Measurements from ENCODE around the gene WDR26.
A peak's percentile ranks its signal among the peaks of the same experiment; 100 is the strongest.

The WDR26 gene

GRCh38 chr1:224433041-224433691, 1.4 kb downstream of the WDR26 start:
- Histone ChIP-seq H3K36me3 (ENCODE audit: control insufficient read depth in 2 of 2, insufficient read depth in 1 of 2, low read length in 2 of 2) (peaks cover 27 to 40% of the 10 kb centered on the region in 2 experiments), H3K27ac (ENCODE audit: extremely low read depth, low read depth, low read length) (peak overlapping the region; percentile 71), H3K4me1 (ENCODE audit: control insufficient read depth, insufficient read depth, low read length) (peaks cover 32% of the 10 kb centered on the region), H3K4me3 (ENCODE audit: low read depth, low read length) (peak overlapping the region; percentile 96), H3K9me3 (ENCODE audit: control insufficient read depth, insufficient read depth, low read depth, low read length) (no peaks in the 10 kb centered on the region)
- ChIA-PET CTCF (interaction anchor here (0.6 to 2.7 kb wide), 9 partner anchors 16 to 462 kb away, joined by 3 to 18 read pairs (median 3); no protein-coding TSS in a partner anchor), POLR2A (interaction anchor here (0.9 to 2.2 kb wide), 7 partner anchors 14 to 74 kb away, joined by 3 to 7 read pairs (median 3); no protein-coding TSS in a partner anchor)
- TF ChIP-seq GFI1B (tag by site-specific recombination; IDR thresholded peaks at IDR 0.05) (peak; percentile 61), ZNF561 (tag by site-specific recombination; IDR thresholded peaks at IDR 0.05; ENCODE audit: borderline replicate concordance) (0 out of 2 replicates have a peak, but pooled peaks have one; percentile 43), ZNF366 (tag by site-specific recombination; conservative IDR thresholded peaks at IDR 0.05) (0 out of 2 replicates have a peak, but pooled peaks have one; percentile 34), REPIN1 (tag by site-specific recombination; IDR thresholded peaks at IDR 0.05; ENCODE audit: low read depth) (no peak), ZNF214 (tag by site-specific recombination; IDR thresholded peaks at IDR 0.05; ENCODE audit: borderline replicate concordance) (no peak), ZNF16 (tag by site-specific recombination; IDR thresholded peaks at IDR 0.05; ENCODE audit: low read depth) (no peak), ZNF626 (tag by site-specific recombination; IDR thresholded peaks at IDR 0.05) (no peak), ZNF792 (tag by site-specific recombination; IDR thresholded peaks at IDR 0.05) (0 out of 2 replicates have a peak, but pooled peaks have one; percentile 12), ZBTB48 (tag by site-specific recombination; IDR thresholded peaks at IDR 0.05) (peak; percentile 61; the same call in 1 of the 2 replicates), SCRT2 (tag by site-specific recombination; IDR thresholded peaks at IDR 0.05) (peak; percentile 68), ZSCAN16 (tag by site-specific recombination; IDR thresholded peaks at IDR 0.05) (0 out of 2 replicates have a peak, but pooled peaks have one; percentile 32), ZNF501 (tag by site-specific recombination; IDR thresholded peaks at IDR 0.05) (peak; percentile 55; the same call in 1 of the 2 replicates), ZNF629 (tag by site-specific recombination; IDR thresholded peaks at IDR 0.05) (peak; percentile 42), ZFP37 (tag by site-specific recombination; IDR thresholded peaks at IDR 0.05) (no peak), ZBTB7A (tag by site-specific recombination; IDR thresholded peaks at IDR 0.05; ENCODE audit: low read depth) (peak; percentile 55; the same call in 1 of the 2 replicates), ZNF280D (tag by site-specific recombination; IDR thresholded peaks at IDR 0.05) (no peak), ZNF433 (tag by site-specific recombination; IDR thresholded peaks at IDR 0.05; ENCODE audit: low read depth) (no peak), ZNF211 (tag by site-specific recombination; IDR thresholded peaks at IDR 0.05; ENCODE audit: low read depth) (no peak), ZNF19 (tag by site-specific recombination; IDR thresholded peaks at IDR 0.05; ENCODE audit: low read depth) (no peak), ZNF776 (tag by site-specific recombination; IDR thresholded peaks at IDR 0.05; ENCODE audit: borderline replicate concordance) (no peak), ZNF175 (tag by site-specific recombination; IDR thresholded peaks at IDR 0.05) (no peak), ZNF133 (tag by site-specific recombination; IDR thresholded peaks at IDR 0.05) (no peak), ZNF335 (tag by site-specific recombination; conservative IDR thresholded peaks at IDR 0.05) (peak; percentile 95), ZNF221 (tag by site-specific recombination; IDR thresholded peaks at IDR 0.05; ENCODE audit: borderline replicate concordance) (no peak), GLIS1 (tag by site-specific recombination; IDR thresholded peaks at IDR 0.05) (0 out of 2 replicates have a peak, but pooled peaks have one; percentile 19)
- TF ChIP-seq, protein P1, sequence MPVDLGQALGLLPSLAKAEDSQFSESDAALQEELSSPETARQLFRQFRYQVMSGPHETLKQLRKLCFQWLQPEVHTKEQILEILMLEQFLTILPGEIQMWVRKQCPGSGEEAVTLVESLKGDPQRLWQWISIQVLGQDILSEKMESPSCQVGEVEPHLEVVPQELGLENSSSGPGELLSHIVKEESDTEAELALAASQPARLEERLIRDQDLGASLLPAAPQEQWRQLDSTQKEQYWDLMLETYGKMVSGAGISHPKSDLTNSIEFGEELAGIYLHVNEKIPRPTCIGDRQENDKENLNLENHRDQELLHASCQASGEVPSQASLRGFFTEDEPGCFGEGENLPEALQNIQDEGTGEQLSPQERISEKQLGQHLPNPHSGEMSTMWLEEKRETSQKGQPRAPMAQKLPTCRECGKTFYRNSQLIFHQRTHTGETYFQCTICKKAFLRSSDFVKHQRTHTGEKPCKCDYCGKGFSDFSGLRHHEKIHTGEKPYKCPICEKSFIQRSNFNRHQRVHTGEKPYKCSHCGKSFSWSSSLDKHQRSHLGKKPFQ (tag by site-specific recombination; IDR thresholded peaks at IDR 0.05) = no peak
- TF ChIP-seq, protein P2, sequence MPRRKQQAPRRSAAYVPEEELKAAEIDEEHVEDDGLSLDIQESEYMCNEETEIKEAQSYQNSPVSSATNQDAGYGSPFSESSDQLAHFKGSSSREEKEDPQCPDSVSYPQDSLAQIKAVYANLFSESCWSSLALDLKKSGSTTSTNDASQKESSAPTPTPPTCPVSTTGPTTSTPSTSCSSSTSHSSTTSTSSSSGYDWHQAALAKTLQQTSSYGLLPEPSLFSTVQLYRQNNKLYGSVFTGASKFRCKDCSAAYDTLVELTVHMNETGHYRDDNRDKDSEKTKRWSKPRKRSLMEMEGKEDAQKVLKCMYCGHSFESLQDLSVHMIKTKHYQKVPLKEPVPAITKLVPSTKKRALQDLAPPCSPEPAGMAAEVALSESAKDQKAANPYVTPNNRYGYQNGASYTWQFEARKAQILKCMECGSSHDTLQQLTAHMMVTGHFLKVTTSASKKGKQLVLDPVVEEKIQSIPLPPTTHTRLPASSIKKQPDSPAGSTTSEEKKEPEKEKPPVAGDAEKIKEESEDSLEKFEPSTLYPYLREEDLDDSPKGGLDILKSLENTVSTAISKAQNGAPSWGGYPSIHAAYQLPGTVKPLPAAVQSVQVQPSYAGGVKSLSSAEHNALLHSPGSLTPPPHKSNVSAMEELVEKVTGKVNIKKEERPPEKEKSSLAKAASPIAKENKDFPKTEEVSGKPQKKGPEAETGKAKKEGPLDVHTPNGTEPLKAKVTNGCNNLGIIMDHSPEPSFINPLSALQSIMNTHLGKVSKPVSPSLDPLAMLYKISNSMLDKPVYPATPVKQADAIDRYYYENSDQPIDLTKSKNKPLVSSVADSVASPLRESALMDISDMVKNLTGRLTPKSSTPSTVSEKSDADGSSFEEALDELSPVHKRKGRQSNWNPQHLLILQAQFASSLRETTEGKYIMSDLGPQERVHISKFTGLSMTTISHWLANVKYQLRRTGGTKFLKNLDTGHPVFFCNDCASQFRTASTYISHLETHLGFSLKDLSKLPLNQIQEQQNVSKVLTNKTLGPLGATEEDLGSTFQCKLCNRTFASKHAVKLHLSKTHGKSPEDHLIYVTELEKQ (tag by site-specific recombination; IDR thresholded peaks at IDR 0.05; ENCODE audit: borderline replicate concordance) = peak; percentile 35; the same call in 1 of the 2 replicates
- TF ChIP-seq, protein P3, sequence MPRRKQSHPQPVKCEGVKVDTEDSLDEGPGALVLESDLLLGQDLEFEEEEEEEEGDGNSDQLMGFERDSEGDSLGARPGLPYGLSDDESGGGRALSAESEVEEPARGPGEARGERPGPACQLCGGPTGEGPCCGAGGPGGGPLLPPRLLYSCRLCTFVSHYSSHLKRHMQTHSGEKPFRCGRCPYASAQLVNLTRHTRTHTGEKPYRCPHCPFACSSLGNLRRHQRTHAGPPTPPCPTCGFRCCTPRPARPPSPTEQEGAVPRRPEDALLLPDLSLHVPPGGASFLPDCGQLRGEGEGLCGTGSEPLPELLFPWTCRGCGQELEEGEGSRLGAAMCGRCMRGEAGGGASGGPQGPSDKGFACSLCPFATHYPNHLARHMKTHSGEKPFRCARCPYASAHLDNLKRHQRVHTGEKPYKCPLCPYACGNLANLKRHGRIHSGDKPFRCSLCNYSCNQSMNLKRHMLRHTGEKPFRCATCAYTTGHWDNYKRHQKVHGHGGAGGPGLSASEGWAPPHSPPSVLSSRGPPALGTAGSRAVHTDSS (tag by site-specific recombination; IDR thresholded peaks at IDR 0.05) = 0 out of 2 replicates have a peak, but pooled peaks have one; percentile 7

All from HEK293 (cell line).